Astrocyte (in vitro differentiated cells and primary cell): ENCODE measurements around the gene C1QL4. TPM values are rescaled to one million over a fixed set of nuclear protein-coding genes. Genes with fewer than 3 reads are reported as not detected.

Source experiments
- DNase-seq: peaks from one replicate; pipeline ENCODE4 v3.0.0-alpha.2; 2010; ENCODE audit warnings: low read depth
- FAIRE-seq: peaks from 2 replicates; lab custom pipeline; 2011; peaks lifted over from hg19 to GRCh38; lab: Jason Lieb, UNC
- H2AFZ ChIP-seq: 2 replicates; pipeline ENCODE4 v1.6.0; 2012; ENCODE audit warnings: low read depth, low read length, inconsistent platforms
- H3K27ac ChIP-seq: 2 replicates; pipeline ENCODE4 v1.5.1; 2011; ENCODE audit warnings: low read depth, low read length, inconsistent platforms
- H3K27me3 ChIP-seq: 2 replicates; pipeline ENCODE4 v1.6.0; 2011; ENCODE audit warnings: low read length, inconsistent platforms; ENCODE audit not compliant: insufficient read depth
- H3K36me3 ChIP-seq: 2 replicates; pipeline ENCODE4 v1.5.1; 2011; ENCODE audit warnings: low read length, inconsistent platforms; ENCODE audit not compliant: insufficient read depth
- H3K4me1 ChIP-seq: 2 replicates; pipeline ENCODE4 v1.5.1; 2011; ENCODE audit warnings: low read length, inconsistent platforms; ENCODE audit not compliant: insufficient read depth
- H3K4me2 ChIP-seq: 2 replicates; pipeline ENCODE4 v1.6.0; 2012; ENCODE audit warnings: low read length, inconsistent platforms
- H3K4me3 ChIP-seq: 2 replicates; pipeline ENCODE4 v1.5.1; 2011; ENCODE audit warnings: low read depth, mild to moderate bottlenecking, low read length, inconsistent platforms; ENCODE audit not compliant: insufficient read depth
- H3K79me2 ChIP-seq: 2 replicates; pipeline ENCODE4 v1.6.0; 2012; ENCODE audit warnings: mild to moderate bottlenecking, low read length, inconsistent platforms; ENCODE audit not compliant: insufficient read depth
- H3K9ac ChIP-seq: 2 replicates; pipeline ENCODE4 v1.6.0; 2012; ENCODE audit warnings: mild to moderate bottlenecking, low read length, inconsistent platforms
- H3K9me3 ChIP-seq: 2 replicates; pipeline ENCODE4 v1.5.1; 2012; ENCODE audit warnings: low read depth, mild to moderate bottlenecking, low read length, inconsistent platforms; ENCODE audit not compliant: insufficient read depth
- H4K20me1 ChIP-seq: 2 replicates; pipeline ENCODE4 v1.6.0; 2012; ENCODE audit warnings: low read length, inconsistent platforms; ENCODE audit not compliant: insufficient read depth
- H3K27ac Mint-ChIP-seq: one replicate; pipeline ENCODE4 v1.8.0; 2021; ENCODE audit warnings: mild to moderate bottlenecking, mixed read lengths; ENCODE audit not compliant: unreplicated experiment
- H3K27me3 Mint-ChIP-seq: one replicate; pipeline ENCODE4 v1.8.0; 2021; ENCODE audit warnings: low read depth, mixed read lengths; ENCODE audit not compliant: unreplicated experiment
- H3K36me3 Mint-ChIP-seq: one replicate; pipeline ENCODE4 v1.8.0; 2021; ENCODE audit warnings: low read depth, mixed read lengths; ENCODE audit not compliant: unreplicated experiment
- H3K4me1 Mint-ChIP-seq: one replicate; pipeline ENCODE4 v1.8.0; 2021; ENCODE audit warnings: low read depth, mixed read lengths; ENCODE audit not compliant: unreplicated experiment
- H3K4me3 Mint-ChIP-seq: one replicate; pipeline ENCODE4 v1.8.0; 2021; ENCODE audit warnings: mild to moderate bottlenecking, moderate library complexity, mixed read lengths; ENCODE audit not compliant: unreplicated experiment
- H3K9me3 Mint-ChIP-seq: one replicate; pipeline ENCODE4 v1.8.0; 2021; ENCODE audit warnings: mild to moderate bottlenecking, mixed read lengths; ENCODE audit not compliant: unreplicated experiment
- CTCF ChIP-seq: IDR thresholded peaks from 2 replicates; pipeline ENCODE4 v1.5.1; 2011; ENCODE audit warnings: low read depth, mild to moderate bottlenecking, inconsistent platforms, low read length, moderate library complexity; ENCODE audit not compliant: insufficient read depth
- EZH2 ChIP-seq: IDR thresholded peaks from 2 replicates; pipeline ENCODE4 v1.6.1; 2012; ENCODE audit warnings: mild to moderate bottlenecking, low read length, inconsistent platforms; ENCODE audit not compliant: insufficient read depth
- total RNA-seq: library from RNA; stranded (reverse); gene quantifications from 2 replicates; pipeline ENCODE4 v1.2.1, GENCODE V29; 2021

C1QL4 gene
- total RNA-seq, 1 donor from 2014 or later = 0.09 TPM

DNA sequence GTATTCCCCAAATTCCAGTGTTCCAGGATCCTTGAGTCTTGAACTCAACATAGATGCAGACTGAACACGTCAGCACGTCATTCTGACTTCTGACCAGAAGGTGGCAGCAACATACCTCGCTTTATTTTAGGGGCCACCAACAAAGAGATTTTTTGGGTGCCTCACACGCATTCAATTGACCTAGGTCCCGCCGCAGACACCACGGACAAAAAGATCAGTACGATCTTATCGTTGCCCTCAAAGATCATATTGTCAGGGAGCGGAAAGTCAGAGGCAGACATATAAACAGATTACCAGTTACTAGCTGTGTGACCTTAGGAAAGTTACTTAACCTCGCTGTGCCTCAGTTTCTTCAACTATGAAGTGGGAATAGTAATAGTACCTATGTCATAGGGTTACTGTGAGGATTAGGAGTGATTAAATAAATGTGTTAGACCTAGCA is 48.6 kb downstream of the C1QL4 start:
- Histone ChIP-seq H3K27ac (no peak overlapping the region), H3K4me1 (no peaks in the 10 kb centered on the region), H4K20me1 (no peaks in the 10 kb centered on the region), H3K79me2 (no peaks in the 10 kb centered on the region), H3K27me3 (peaks cover 9% of the 10 kb centered on the region), H3K4me2 (no peak overlapping the region), H2AFZ (peak overlapping the region; percentile 25), H3K9ac (no peak overlapping the region), H3K36me3 (no peaks in the 10 kb centered on the region), H3K4me3 (no peak overlapping the region), H3K9me3 (no peaks in the 10 kb centered on the region)
- Mint-ChIP-seq H3K4me1 (no peaks in the 10 kb centered on the region), H3K27ac (no peak overlapping the region), H3K27me3 (peaks cover 30% of the 10 kb centered on the region), H3K36me3 (no peaks in the 10 kb centered on the region), H3K9me3 (no peaks in the 10 kb centered on the region), H3K4me3 (no peak overlapping the region)
- no peak for TF ChIP-seq EZH2
- TF ChIP-seq CTCF = peak; percentile 92
- DNase-seq = no peak
- FAIRE-seq = peak; percentile 71

DNA sequence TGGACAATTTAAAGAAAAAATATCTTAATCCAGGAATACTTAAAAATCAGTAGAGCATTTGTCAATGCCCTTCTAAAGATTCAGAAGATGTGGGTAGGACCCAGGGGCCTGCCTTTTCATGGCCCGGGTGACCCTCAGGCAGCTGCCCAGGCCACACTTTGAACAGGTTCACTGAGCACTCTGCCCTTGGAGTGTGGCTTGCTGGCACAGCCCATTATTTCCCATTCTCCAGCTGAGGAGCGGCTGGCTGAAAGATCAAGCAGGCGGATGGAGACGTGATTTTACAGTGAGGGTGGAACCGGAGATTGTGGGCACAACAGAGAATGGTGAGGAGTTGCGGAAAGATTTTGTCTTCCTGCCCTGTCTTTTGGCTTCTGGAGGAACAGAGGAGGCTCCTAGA is 49.1 kb downstream of the C1QL4 start:
- H3K4me3 ChIP-seq = no peak overlapping the region
- TF ChIP-seq EZH2 (no peak), CTCF (no peak)
- H3K27me3 ChIP-seq = peaks cover 9% of the 10 kb centered on the region
- Mint-ChIP-seq H3K27me3 (peaks cover 27% of the 10 kb centered on the region), H3K36me3 (no peaks in the 10 kb centered on the region), H3K4me1 (no peaks in the 10 kb centered on the region), H3K27ac (no peak overlapping the region), H3K4me3 (no peak overlapping the region), H3K9me3 (no peaks in the 10 kb centered on the region)
- FAIRE-seq (no peak), DNase-seq (no peak)
- H3K79me2 ChIP-seq = no peaks in the 10 kb centered on the region
- no peaks in the 10 kb centered on the region for H4K20me1 ChIP-seq
- no peak overlapping the region for H2AFZ ChIP-seq
- H3K4me2 ChIP-seq = no peak overlapping the region
- H3K9me3 ChIP-seq = no peaks in the 10 kb centered on the region
- no peak overlapping the region for H3K9ac ChIP-seq
- H3K4me1 ChIP-seq = no peaks in the 10 kb centered on the region
- H3K27ac ChIP-seq = no peak overlapping the region
- no peaks in the 10 kb centered on the region for H3K36me3 ChIP-seq

- no peak overlapping the region for H3K4me3 Mint-ChIP-seq
- H3K36me3 ChIP-seq = no peaks in the 10 kb centered on the region
- DNase-seq = no peak
Observed at GRCh38 chr12:49284672-49285071, 52.3 kb downstream of the C1QL4 start.

More at GRCh38 chr12:49284672-49285071, 52.3 kb downstream of the C1QL4 start:
- no peaks in the 10 kb centered on the region for H4K20me1 ChIP-seq
- Mint-ChIP-seq H3K27ac (no peak overlapping the region), H3K27me3 (peaks cover 14% of the 10 kb centered on the region), H3K36me3 (no peaks in the 10 kb centered on the region), H3K4me1 (peaks cover 9% of the 10 kb centered on the region), H3K9me3 (no peaks in the 10 kb centered on the region)
- H2AFZ ChIP-seq = no peak overlapping the region
- H3K4me3 ChIP-seq = no peak overlapping the region
- H3K27me3 ChIP-seq = peaks cover 7% of the 10 kb centered on the region
- no peaks in the 10 kb centered on the region for H3K4me1 ChIP-seq
- H3K4me2 ChIP-seq = no peak overlapping the region
- TF ChIP-seq EZH2 = no peak
- no peak for TF ChIP-seq CTCF
- H3K9me3 ChIP-seq = no peaks in the 10 kb centered on the region
- no peak overlapping the region for H3K9ac ChIP-seq
- no peak overlapping the region for H3K27ac ChIP-seq
- FAIRE-seq = no peak
- H3K79me2 ChIP-seq = no peaks in the 10 kb centered on the region
